PFSK-1 (cell line): ENCODE data around the gene CDC42EP4.

Source experiments
- FOXP2 ChIP-seq: optimal IDR thresholded peaks from 2 replicates; pipeline ENCODE3; 2011; ENCODE audit warnings: borderline replicate concordance, control low read depth, inconsistent platforms; ENCODE audit not compliant: insufficient read depth; ENCODE audit errors: extremely low read length, extremely low read depth
- POLR2AphosphoS5 ChIP-seq: IDR thresholded peaks from 2 replicates; pipeline ENCODE4 v1.6.1; 2012; ENCODE audit warnings: low read depth, mild to moderate bottlenecking, control low read depth, low read length, moderate library complexity
- REST ChIP-seq, 2 experiments: IDR thresholded peaks; 2 replicates each; pipeline versions ENCODE4 v1.6.1 to v1.8.0; 2011 to 2012; ENCODE audit warnings: low read depth in 2 of 2, low read length in 2 of 2, control low read depth in 1 of 2, inconsistent platforms in 1 of 2, mild to moderate bottlenecking in 1 of 2, moderate library complexity in 1 of 2; ENCODE audit not compliant: insufficient read depth in 1 of 2
- SIN3A ChIP-seq: IDR thresholded peaks from 2 replicates; pipeline ENCODE4 v1.6.1; 2012; ENCODE audit warnings: mild to moderate bottlenecking, low read length, moderate library complexity, borderline replicate concordance; ENCODE audit not compliant: insufficient read depth
- TAF1 ChIP-seq: IDR thresholded peaks from 2 replicates; pipeline ENCODE4 v1.6.1; 2012; ENCODE audit warnings: low read length, control low read depth, borderline replicate concordance; ENCODE audit not compliant: insufficient read depth

DNA sequence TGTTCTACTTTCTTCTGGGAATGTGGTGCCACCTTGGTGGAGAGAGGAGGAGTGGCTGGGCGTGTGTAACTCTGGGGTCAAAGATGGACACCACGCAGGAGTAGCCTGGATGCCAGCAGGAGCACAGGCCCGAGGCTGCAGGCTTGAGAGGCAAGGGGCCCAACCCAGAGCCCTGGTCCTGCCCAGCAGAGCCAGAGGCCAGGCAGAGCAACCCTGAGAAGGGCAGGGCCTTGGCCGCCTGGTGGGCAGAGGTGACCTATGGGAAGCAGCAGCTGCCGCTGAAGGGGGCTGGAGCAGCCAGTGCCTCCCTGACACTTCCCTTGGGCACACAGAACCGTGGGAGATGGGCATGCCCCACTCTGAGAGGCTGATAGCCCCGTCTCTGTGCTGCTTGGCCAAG is 32.1 kb downstream of the CDC42EP4 start:
- no peak for TF ChIP-seq POLR2AphosphoS5
- TF ChIP-seq SIN3A: no peak
- TF ChIP-seq TAF1: no peak
- TF ChIP-seq REST (IDR thresholded peaks at IDR 0.05; ENCODE audit: insufficient read depth in 1 of 2, low read depth in 2 of 2, low read length in 2 of 2): no peak
- no peak for TF ChIP-seq FOXP2
